Mesendoderm (in vitro differentiated cells): ENCODE data around the gene DEK.
"Not testable (repeated sequence)": the region's sequence is repeated elsewhere in the genome, so short reads cannot be mapped to it uniquely, and the experiment has no call there.

Experiments used
- DNase-seq: peaks from one replicate; pipeline ENCODE4 v3.0.0; 2013
- H2AK5ac ChIP-seq: 2 replicates; pipeline ENCODE4 v1.6.1; 2013; ENCODE audit warnings: low read length, inconsistent platforms
- H2BK120ac ChIP-seq: 2 replicates; pipeline ENCODE4 v1.6.1; 2013; ENCODE audit warnings: low read depth, mild to moderate bottlenecking, low read length, moderate library complexity, mixed read lengths
- H2BK15ac ChIP-seq: replicated peaks from 2 replicates; pipeline ENCODE4 v1.6.1; 2013; ENCODE audit warnings: low read depth, mild to moderate bottlenecking, moderate library complexity
- H2BK5ac ChIP-seq: 2 replicates; pipeline ENCODE4 v1.6.1; 2013; ENCODE audit warnings: low read length, inconsistent platforms
- H3K18ac ChIP-seq: 2 replicates; pipeline ENCODE4 v1.6.1; 2013; ENCODE audit warnings: mild to moderate bottlenecking, low read length, mixed read lengths
- H3K23ac ChIP-seq: one replicate; pipeline ENCODE4 v1.6.1; 2013; ENCODE audit warnings: low read length
- H3K27ac ChIP-seq: 2 replicates; pipeline ENCODE4 v1.5.1; 2013; ENCODE audit warnings: low read depth, mild to moderate bottlenecking, inconsistent platforms, low read length, moderate library complexity
- H3K27me3 ChIP-seq: 2 replicates; pipeline ENCODE4 v1.6.1; 2013; ENCODE audit warnings: low read length, control low read depth, mild to moderate bottlenecking, inconsistent platforms; ENCODE audit not compliant: insufficient read depth, poor library complexity
- H3K36me3 ChIP-seq: 2 replicates; pipeline ENCODE4 v1.6.1; 2013; ENCODE audit warnings: low read length, inconsistent platforms; ENCODE audit not compliant: control insufficient read depth, insufficient read depth
- H3K4ac ChIP-seq: one replicate; pipeline ENCODE4 v1.6.1; 2013; ENCODE audit warnings: low read depth, mild to moderate bottlenecking, low read length, moderate library complexity
- H3K4me1 ChIP-seq: 2 replicates; pipeline ENCODE4 v1.6.1; 2013; ENCODE audit warnings: low read depth, low read length, inconsistent platforms; ENCODE audit not compliant: control insufficient read depth
- H3K4me2 ChIP-seq: 2 replicates; pipeline ENCODE4 v1.6.1; 2013; ENCODE audit warnings: low read length
- H3K4me3 ChIP-seq: 2 replicates; pipeline ENCODE4 v1.5.1; 2013; ENCODE audit warnings: mild to moderate bottlenecking, low read length
- H3K56ac ChIP-seq: one replicate; pipeline ENCODE4 v1.6.1; 2013; ENCODE audit warnings: low read length
- H3K79me1 ChIP-seq: 2 replicates; pipeline ENCODE4 v1.6.1; 2013; ENCODE audit warnings: low read length, inconsistent platforms
- H3K79me2 ChIP-seq: 2 replicates; pipeline ENCODE4 v1.6.1; 2013; ENCODE audit warnings: mild to moderate bottlenecking, low read length; ENCODE audit not compliant: control insufficient read depth, insufficient read depth
- H3K9ac ChIP-seq: 2 replicates; pipeline ENCODE4 v1.6.1; 2013; ENCODE audit warnings: low read length, inconsistent platforms
- H4K5ac ChIP-seq: one replicate; pipeline ENCODE4 v1.6.1; 2013; ENCODE audit warnings: low read length
- H4K8ac ChIP-seq: one replicate; pipeline ENCODE4 v1.6.1; 2013; ENCODE audit warnings: low read depth, mild to moderate bottlenecking, control low read depth, low read length, moderate library complexity
- WGBS: extraction: QIAGEN DNeasy Blood & Tissue Kit; methylation state at CpG from one replicate; pipeline ENCODE4 v1.1.7; 2013; ENCODE audit warnings: low lambda C conversion rate, missing lambda C conversion rate; ENCODE audit not compliant: insufficient coverage; ENCODE audit errors: extremely low coverage; 5-methylcytosine and 5-hydroxymethylcytosine counted together

DEK gene

GRCh38 chr6:18182568-18182967 is 81.8 kb downstream of the DEK start:
- Histone ChIP-seq H4K8ac (no peak overlapping the region), H3K4me1 (peaks cover 6% of the 10 kb centered on the region), H3K79me1 (no peaks in the 10 kb centered on the region), H3K79me2 (no peaks in the 10 kb centered on the region), H4K5ac (no peak overlapping the region), H2BK15ac (no peak overlapping the region), H2AK5ac (no peak overlapping the region), H3K4me2 (no peak overlapping the region), H2BK120ac (peak overlapping the region; percentile 73), H3K27me3 (no peaks in the 10 kb centered on the region), H3K36me3 (no peaks in the 10 kb centered on the region), H3K4me3 (no peak overlapping the region), H3K18ac (no peak overlapping the region), H3K4ac (no peak overlapping the region), H3K56ac (no peak overlapping the region), H3K9ac (no peak overlapping the region), H2BK5ac (no peak overlapping the region), H3K27ac (no peak overlapping the region), H3K23ac (no peak overlapping the region)
- WGBS = no CpG with 5 or more reads among the region's 4 CpGs
- DNase-seq = no peak

GRCh38 chr6:18179770-18180356 is 84.5 kb downstream of the DEK start:
- H2BK120ac ChIP-seq = no peak overlapping the region
- no peaks in the 10 kb centered on the region for H3K36me3 ChIP-seq
- WGBS = no CpG with 5 or more reads among the region's 5 CpGs
- H2AK5ac ChIP-seq = no peak overlapping the region
- H2BK15ac ChIP-seq = no peak overlapping the region
- H4K8ac ChIP-seq = no peak overlapping the region
- H4K5ac ChIP-seq = no peak overlapping the region
- no peak overlapping the region for H3K4ac ChIP-seq
- H3K27me3 ChIP-seq = no peaks in the 10 kb centered on the region
- no peak overlapping the region for H3K56ac ChIP-seq
- H3K4me3 ChIP-seq = no peak overlapping the region
- DNase-seq = no peak
- no peak overlapping the region for H2BK5ac ChIP-seq
- no peak overlapping the region for H3K27ac ChIP-seq
- no peak overlapping the region for H3K23ac ChIP-seq
- H3K79me1 ChIP-seq = no peaks in the 10 kb centered on the region
- peak overlapping the region; percentile 29 for H3K18ac ChIP-seq
- no peaks in the 10 kb centered on the region for H3K79me2 ChIP-seq
- H3K4me1 ChIP-seq = no peaks in the 10 kb centered on the region
- H3K4me2 ChIP-seq = no peak overlapping the region
- H3K9ac ChIP-seq = no peak overlapping the region

- no peak overlapping the region for H3K4me3 ChIP-seq
- H3K4ac ChIP-seq = no peak overlapping the region
- H4K5ac ChIP-seq = no peak overlapping the region
- no peak overlapping the region for H2BK15ac ChIP-seq
- no peak overlapping the region for H3K56ac ChIP-seq
- H3K36me3 ChIP-seq = no peaks in the 10 kb centered on the region
- H3K4me1 ChIP-seq = no peaks in the 10 kb centered on the region
- H3K79me1 ChIP-seq = no peaks in the 10 kb centered on the region
- H3K23ac ChIP-seq = no peak overlapping the region
- no peak overlapping the region for H3K18ac ChIP-seq
- H3K27me3 ChIP-seq = no peaks in the 10 kb centered on the region
- H3K9ac ChIP-seq = no peak overlapping the region
- no peak overlapping the region for H3K4me2 ChIP-seq
- no peaks in the 10 kb centered on the region for H3K79me2 ChIP-seq
- no peak overlapping the region for H3K27ac ChIP-seq
- no peak overlapping the region for H2AK5ac ChIP-seq
- WGBS = no CpG with 5 or more reads among the region's 3 CpGs
- H2BK5ac ChIP-seq = no peak overlapping the region
- no peak overlapping the region for H4K8ac ChIP-seq
- no peak overlapping the region for H2BK120ac ChIP-seq
- no peak for DNase-seq
Measured at GRCh38 chr6:18178960-18179615, 85.2 kb downstream of the DEK start.

- Histone ChIP-seq H2BK5ac (no peak overlapping the region), H3K23ac (no peak overlapping the region), H3K27me3 (no peaks in the 10 kb centered on the region), H2BK120ac (no peak overlapping the region), H2AK5ac (no peak overlapping the region), H4K5ac (no peak overlapping the region), H3K4me2 (no peak overlapping the region), H3K79me1 (no peaks in the 10 kb centered on the region), H3K56ac (no peak overlapping the region), H3K9ac (no peak overlapping the region), H4K8ac (no peak overlapping the region), H3K79me2 (no peaks in the 10 kb centered on the region), H3K4ac (no peak overlapping the region), H3K36me3 (no peaks in the 10 kb centered on the region), H3K27ac (no peak overlapping the region), H3K18ac (no peak overlapping the region), H2BK15ac (no peak overlapping the region), H3K4me1 (no peaks in the 10 kb centered on the region), H3K4me3 (no peak overlapping the region)
- no CpG with 5 or more reads among the region's 4 CpGs for WGBS
- no peak for DNase-seq
Measured at GRCh38 chr6:18177286-18177965, 86.9 kb downstream of the DEK start.

- not testable (repeated sequence) for H4K5ac ChIP-seq, H3K4ac ChIP-seq, H3K56ac ChIP-seq, H3K4me2 ChIP-seq, H3K23ac ChIP-seq, H3K36me3 ChIP-seq, H2BK120ac ChIP-seq, H3K9ac ChIP-seq, H2BK5ac ChIP-seq, H3K4me1 ChIP-seq, H2BK15ac ChIP-seq, H3K4me3 ChIP-seq, H3K79me2 ChIP-seq, H3K79me1 ChIP-seq, H3K18ac ChIP-seq, H3K27ac ChIP-seq, H4K8ac ChIP-seq, H2AK5ac ChIP-seq, DNase-seq, H3K27me3 ChIP-seq
- WGBS = no CpG with 5 or more reads among the region's 4 CpGs
Measured at GRCh38 chr6:18176198-18176597, 88.1 kb downstream of the DEK start.
